Neutrophil (primary cell): ENCODE results near the gene DOCK3.
"Not testable (repeated sequence)": the region's sequence is repeated elsewhere in the genome, so short reads cannot be mapped to it uniquely, and the experiment has no call there.

Experiments used
- H3K27ac ChIP-seq: fragments of 200-600 bp; sonication (generic); 2 replicates; pipeline ENCODE4 v1.5.1; 2016; ENCODE audit warnings: mild to moderate bottlenecking, moderate library complexity
- H3K27me3 ChIP-seq: fragments of 200-600 bp; sonication (generic); 2 replicates; pipeline ENCODE4 v1.6.0; 2016; ENCODE audit warnings: mild to moderate bottlenecking
- H3K36me3 ChIP-seq: fragments of 200-600 bp; sonication (generic); 2 replicates; pipeline ENCODE4 v1.5.1; 2017
- H3K4me1 ChIP-seq, 2 experiments: fragments of 200-600 bp in 1 of 2; sonication (generic) in 1 of 2; 1 replicate in 1 of 2; 2 replicates in 1 of 2; pipeline versions ENCODE4 v1.5.1 to v1.6.1; 2013 to 2016; ENCODE audit warnings: low read depth in 1 of 2, low read length in 1 of 2, mild to moderate bottlenecking in 1 of 2, moderate library complexity in 1 of 2; ENCODE audit not compliant: control insufficient read depth in 1 of 2, insufficient read depth in 1 of 2
- H3K4me3 ChIP-seq, 2 experiments: fragments of 200-600 bp in 1 of 2; sonication (generic) in 1 of 2; 1 replicate in 1 of 2; 2 replicates in 1 of 2; pipeline ENCODE4 v1.5.1; 2013 to 2016; ENCODE audit warnings: low read depth in 1 of 2, low read length in 1 of 2, mild to moderate bottlenecking in 1 of 2, moderate library complexity in 1 of 2
- H3K9me3 ChIP-seq: fragments of 200-600 bp; sonication (generic); 2 replicates; pipeline ENCODE4 v1.5.1; 2016
- TF ChIP-seq, protein P1 (sequence below): fragments of 200-600 bp; sonication (generic); IDR thresholded peaks from 2 replicates; pipeline ENCODE4 v1.5.1; 2016; ENCODE audit warnings: antibody characterized with exemption

Gene DOCK3

DNA sequence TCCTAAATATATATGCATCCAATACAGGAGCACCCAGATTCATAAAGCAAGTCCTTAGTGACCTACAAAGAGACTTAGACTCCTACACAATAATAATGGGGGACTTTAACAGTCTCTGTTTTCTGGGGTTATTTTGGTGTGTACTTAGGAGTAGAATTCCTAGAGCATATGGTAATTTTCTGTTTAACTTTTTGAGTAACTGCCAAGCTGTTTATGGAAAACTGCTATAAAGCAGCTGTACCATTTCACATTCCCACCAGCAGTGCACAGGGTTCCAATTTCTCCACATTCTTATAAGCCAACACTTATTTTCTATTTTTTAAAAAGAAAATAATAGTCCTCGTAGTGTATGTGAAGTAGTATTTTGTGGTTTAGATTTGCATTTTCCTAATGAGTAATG, 68.9 kb downstream of the DOCK3 start:
- H3K36me3 ChIP-seq: no peaks in the 10 kb centered on the region
- no peak overlapping the region for H3K4me3 ChIP-seq
- H3K4me1 ChIP-seq: no peaks in the 10 kb centered on the region
- no peaks in the 10 kb centered on the region for H3K27me3 ChIP-seq
- no peaks in the 10 kb centered on the region for H3K9me3 ChIP-seq
- no peak overlapping the region for H3K27ac ChIP-seq
- TF ChIP-seq, protein P1, sequence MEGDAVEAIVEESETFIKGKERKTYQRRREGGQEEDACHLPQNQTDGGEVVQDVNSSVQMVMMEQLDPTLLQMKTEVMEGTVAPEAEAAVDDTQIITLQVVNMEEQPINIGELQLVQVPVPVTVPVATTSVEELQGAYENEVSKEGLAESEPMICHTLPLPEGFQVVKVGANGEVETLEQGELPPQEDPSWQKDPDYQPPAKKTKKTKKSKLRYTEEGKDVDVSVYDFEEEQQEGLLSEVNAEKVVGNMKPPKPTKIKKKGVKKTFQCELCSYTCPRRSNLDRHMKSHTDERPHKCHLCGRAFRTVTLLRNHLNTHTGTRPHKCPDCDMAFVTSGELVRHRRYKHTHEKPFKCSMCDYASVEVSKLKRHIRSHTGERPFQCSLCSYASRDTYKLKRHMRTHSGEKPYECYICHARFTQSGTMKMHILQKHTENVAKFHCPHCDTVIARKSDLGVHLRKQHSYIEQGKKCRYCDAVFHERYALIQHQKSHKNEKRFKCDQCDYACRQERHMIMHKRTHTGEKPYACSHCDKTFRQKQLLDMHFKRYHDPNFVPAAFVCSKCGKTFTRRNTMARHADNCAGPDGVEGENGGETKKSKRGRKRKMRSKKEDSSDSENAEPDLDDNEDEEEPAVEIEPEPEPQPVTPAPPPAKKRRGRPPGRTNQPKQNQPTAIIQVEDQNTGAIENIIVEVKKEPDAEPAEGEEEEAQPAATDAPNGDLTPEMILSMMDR: no peak

DNA sequence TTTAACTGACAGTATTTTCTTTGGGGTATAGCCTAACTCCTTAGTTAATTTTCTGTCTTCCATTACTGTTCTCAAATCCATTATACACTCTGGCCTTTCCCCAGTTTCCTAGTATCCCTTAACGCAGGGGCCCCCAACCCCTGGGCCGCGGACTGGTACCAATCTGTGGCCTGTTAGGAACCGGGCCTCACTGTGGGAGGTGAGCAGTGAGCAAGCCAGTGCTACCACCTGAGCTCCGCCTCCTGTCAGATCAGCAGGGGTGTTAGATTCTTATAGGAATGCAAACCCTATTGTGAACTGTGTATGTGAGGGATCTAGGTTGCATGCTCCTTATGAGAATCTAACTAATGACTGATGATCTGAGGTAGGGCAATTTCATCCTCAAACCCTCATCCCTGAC, 75.1 kb downstream of the DOCK3 start:
- TF ChIP-seq, protein P1: no peak
- Histone ChIP-seq H3K9me3 (no peaks in the 10 kb centered on the region), H3K4me1 (no peaks in the 10 kb centered on the region), H3K36me3 (no peaks in the 10 kb centered on the region), H3K27me3 (no peaks in the 10 kb centered on the region), H3K4me3 (no peak overlapping the region), H3K27ac (no peak overlapping the region)

DNA sequence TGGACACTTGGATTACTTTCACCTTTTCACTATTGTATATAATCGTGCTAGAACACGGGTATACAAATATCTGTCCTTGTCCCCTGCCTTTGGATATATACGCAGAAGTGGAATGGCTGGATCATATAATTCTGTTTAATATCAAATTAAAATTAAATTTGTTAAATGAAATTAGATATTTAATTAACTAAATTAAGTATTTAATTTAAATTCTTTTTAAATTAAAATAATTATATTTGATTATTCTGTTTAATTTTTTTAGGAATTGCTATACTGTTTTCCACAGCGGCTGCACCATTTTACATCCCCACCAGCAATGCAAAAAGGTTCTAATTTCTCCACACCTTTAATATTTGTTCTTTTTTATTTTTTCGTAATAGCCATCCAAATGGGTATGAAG, 84.3 kb downstream of the DOCK3 start:
- TF ChIP-seq, protein P1: no peak
- H3K4me1 ChIP-seq: no peaks in the 10 kb centered on the region
- no peak overlapping the region for H3K4me3 ChIP-seq
- no peak overlapping the region for H3K27ac ChIP-seq
- no peaks in the 10 kb centered on the region for H3K36me3 ChIP-seq
- H3K27me3 ChIP-seq: no peaks in the 10 kb centered on the region
- no peaks in the 10 kb centered on the region for H3K9me3 ChIP-seq

DNA sequence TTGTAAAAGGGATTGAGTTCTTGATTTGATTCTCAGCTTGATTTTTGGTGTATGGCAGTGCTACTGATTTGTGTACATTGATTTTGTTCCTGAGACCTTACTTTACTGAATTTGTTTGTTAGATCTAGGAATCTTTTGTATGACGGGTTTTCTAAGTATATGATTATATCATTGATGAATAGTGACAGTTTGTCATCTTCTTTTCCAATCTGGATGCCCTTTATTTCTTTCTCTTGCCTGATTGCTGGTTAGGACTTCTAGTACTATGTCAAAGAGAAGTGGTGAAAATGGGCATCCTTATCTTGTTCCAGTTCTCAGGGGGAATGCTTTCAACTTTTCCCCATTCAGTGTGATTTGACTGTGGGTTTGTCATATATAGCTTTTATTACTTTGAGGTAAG, 103.0 kb downstream of the DOCK3 start:
- Histone ChIP-seq H3K4me3 (no peak overlapping the region), H3K36me3 (no peaks in the 10 kb centered on the region), H3K27ac (no peak overlapping the region), H3K4me1 (no peaks in the 10 kb centered on the region), H3K9me3 (no peaks in the 10 kb centered on the region), H3K27me3 (no peaks in the 10 kb centered on the region)
- TF ChIP-seq, protein P1: no peak

DNA sequence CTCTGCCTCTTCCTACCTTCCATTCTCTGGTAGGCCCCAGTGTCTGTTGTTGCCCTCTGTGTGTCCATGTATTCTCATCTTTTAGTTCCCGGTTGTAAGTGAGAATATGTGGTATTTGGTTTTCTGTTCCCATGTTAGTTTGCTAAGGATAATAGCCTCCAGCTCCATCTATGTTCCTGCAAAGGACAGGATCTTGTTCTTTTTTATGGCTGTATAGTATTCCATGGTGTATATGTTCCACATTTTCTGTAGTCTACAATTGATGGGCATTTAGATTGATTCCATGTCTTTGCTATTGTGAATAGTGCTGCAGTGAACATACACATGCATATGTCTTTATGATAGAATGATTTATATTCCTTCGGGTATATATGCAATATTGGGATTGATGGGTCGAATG, 107.0 kb downstream of the DOCK3 start:
- H3K36me3 ChIP-seq, H3K9me3 ChIP-seq, H3K27me3 ChIP-seq, H3K4me3 ChIP-seq, H3K27ac ChIP-seq, H3K4me1 ChIP-seq: not testable (repeated sequence)

DNA sequence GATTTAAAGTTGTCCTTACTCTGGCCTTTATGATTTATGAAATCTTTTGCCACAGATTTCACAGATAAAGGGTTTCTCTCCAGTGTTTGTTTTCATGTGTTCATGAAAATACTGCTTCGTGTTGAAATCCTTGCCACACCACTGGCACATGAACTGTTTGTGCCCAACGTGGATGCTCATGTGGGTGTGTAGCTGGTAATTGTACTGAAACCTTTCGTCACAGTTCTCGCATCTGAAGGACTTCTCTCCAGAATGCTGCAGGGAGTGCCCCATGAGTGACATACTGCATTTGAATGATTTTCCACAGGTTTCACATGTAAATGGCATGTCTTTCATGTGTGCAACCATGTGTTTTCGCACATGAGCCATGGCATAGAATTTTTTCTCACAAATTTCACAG, 111.9 kb downstream of the DOCK3 start:
- no peaks in the 10 kb centered on the region for H3K9me3 ChIP-seq
- TF ChIP-seq, protein P1: no peak
- H3K27me3 ChIP-seq: no peaks in the 10 kb centered on the region
- H3K4me3 ChIP-seq: no peak overlapping the region
- no peak overlapping the region for H3K27ac ChIP-seq
- H3K4me1 ChIP-seq: no peaks in the 10 kb centered on the region
- H3K36me3 ChIP-seq: no peaks in the 10 kb centered on the region

DNA sequence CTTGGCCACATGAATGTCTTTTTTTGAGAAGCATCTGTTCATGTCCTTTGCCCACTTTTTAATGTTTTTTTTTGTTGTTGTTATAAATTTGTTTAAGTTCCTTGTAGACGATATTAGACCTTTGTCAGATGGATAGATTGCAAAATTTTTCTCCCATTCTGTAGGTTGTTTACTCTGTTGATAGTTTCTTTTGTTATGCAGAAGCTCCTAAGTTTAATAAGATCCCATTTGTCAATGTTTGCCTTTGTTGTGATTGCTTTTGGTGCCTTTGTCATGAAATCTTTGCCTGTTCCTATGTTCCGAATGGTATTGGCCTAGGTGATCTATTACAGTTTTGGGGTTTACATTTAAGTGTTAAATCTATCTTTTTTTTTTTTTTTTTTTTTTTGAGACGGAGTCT, 116.2 kb downstream of the DOCK3 start:
- not testable (repeated sequence) for H3K36me3 ChIP-seq, H3K27ac ChIP-seq, H3K27me3 ChIP-seq, H3K4me1 ChIP-seq, H3K9me3 ChIP-seq, H3K4me3 ChIP-seq
